Activated CD4-positive, CD25-positive, alpha-beta regulatory T cell treated with anti-CD3 and anti-CD28 coated beads, Interleukin-2, amount 50 U/mL, for 72 hours (primary cell): ENCODE data around the gene PPY.
"Not testable (repeated sequence)": the region's sequence is repeated elsewhere in the genome, so short reads cannot be mapped to it uniquely, and the experiment has no call there.

Experiments
- DNase-seq: peaks from one replicate; pipeline ENCODE4 v3.0.0; 2021

PPY gene

GRCh38 chr17:43901861-43902589 lies 40.3 kb downstream of the PPY start:
- no peak for DNase-seq

DNA sequence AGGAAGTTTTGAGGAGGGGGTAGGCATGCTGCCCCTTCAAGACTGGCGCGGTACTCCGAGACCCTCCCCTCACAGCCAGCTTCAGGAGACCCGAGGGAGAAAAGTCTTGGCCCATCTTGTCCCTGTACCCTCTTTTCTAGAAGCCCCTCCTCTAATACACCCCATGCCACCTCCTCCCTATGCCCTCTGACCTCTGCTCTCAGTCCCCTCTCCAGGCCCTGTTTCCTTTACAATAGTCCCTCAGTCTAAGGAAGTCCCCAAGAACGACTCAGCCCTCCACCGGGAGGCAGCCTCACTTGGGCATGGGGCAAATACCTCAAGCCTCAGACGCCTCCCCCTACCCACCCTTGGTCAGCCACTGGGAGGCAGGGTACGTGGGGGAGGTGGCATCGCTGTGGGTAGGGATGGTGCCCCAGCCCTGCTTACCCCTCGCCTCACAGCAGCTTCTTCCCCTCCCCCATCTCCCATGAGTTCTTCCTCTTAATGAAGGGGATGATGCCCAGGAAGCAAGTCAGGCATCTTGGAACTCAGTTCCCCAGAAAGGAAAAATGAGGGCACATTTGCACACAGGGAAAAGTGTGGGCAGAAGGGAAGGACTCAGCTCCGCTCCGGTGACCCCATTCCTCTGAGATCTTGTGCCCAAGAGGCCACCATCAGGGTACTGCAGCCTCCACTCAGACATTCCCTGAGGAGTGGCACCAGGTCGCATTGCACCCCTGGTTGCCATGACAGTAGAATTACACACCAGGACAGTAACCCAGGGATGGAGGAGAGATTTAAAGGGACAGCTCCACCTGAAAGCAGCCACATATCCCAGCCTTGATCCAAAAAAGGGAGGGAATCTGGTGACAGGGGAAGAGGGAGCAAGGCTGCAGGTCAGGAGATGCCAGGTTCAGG lies 41.2 kb downstream of the PPY start:
- no peak for DNase-seq

- DNase-seq: peak; percentile 79
These were observed 42.0 kb downstream of the PPY start for GRCh38 chr17:43900183-43900857.

GRCh38 chr17:43898446-43898845 lies 43.8 kb downstream of the PPY start:
- DNase-seq: no peak

- DNase-seq: no peak
These were observed 44.4 kb downstream of the PPY start for GRCh38 chr17:43897831-43898230.

DNA sequence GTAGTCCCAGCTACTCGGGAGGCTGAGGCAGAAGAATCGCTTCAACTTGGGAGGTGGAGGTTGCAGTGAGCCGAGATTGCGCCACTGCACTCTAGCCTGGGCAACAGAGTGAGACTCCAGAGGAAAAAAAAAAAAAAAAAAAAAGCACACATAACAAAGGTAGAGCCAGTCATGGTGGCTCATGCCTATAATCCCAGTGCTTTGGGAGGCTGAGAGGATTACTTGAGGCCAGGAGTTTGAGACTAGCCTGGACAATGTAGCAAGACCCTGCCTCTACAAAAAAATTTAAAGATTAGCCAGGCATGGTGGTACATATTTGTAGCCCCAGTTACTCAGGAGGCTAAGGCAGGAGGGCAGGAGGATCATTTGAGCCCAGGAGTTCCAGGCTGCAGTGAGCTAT lies 47.8 kb downstream of the PPY start:
- not testable (repeated sequence) for DNase-seq

DNA sequence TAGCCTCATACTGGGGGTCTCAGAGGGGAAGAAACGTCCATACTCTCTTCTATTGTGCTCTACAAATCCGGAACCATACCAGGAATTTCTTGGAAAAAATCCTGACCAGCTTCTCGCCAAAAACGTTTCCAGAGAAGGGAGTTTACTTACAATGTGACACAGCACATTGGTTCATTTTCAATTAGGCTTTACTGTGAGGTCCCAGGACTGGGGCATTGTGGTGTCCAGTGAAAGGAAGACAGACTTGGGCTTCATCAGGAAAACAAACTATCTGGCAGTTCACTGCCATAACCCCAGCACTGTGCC lies 49.7 kb downstream of the PPY start:
- no peak for DNase-seq

GRCh38 chr17:43891851-43892646 lies 50.2 kb downstream of the PPY start:
- no peak for DNase-seq
